IMR-90 (cell line): ENCODE results near the gene ITIH6. TPM values are rescaled to one million over a fixed set of nuclear protein-coding genes. Genes with fewer than 3 reads are reported as not detected.

ENCODE experiments used
- ATAC-seq: fragments of 200-7000 bp; cut with Tn5 transposase; 2 replicates; pipeline ENCODE4 v1.9.1; 2020; ENCODE audit warnings: low read depth, mild to moderate bottlenecking, moderate library complexity
- BruUV-seq: library from RNA; stranded (reverse); fragments of 400-500 nt; replicated peaks from 2 replicates; lab custom pipeline; 2021; lab: Mats Ljungman, UMichigan
- CTCF ChIA-PET: fragments of 300-600 bp; formaldehyde crosslinking; extraction: SDS; loops from one replicate; lab custom pipeline; 2021; ENCODE audit warnings: antibody characterized with exemption; lab: Yijun Ruan, JAX
- POLR2A ChIA-PET: fragments of 300-600 bp; sonication (Branson Sonifier 250); formaldehyde crosslinking; loops from one replicate; lab custom pipeline; 2022; ENCODE audit warnings: antibody characterized with exemption; ENCODE audit not compliant: unreplicated experiment; lab: Charles Lee
- DNase-seq: peaks from one replicate; pipeline ENCODE4 v3.0.0; 2013
- H2AFZ ChIP-seq: replicated peaks from 2 replicates; pipeline ENCODE3; 2013; ENCODE audit warnings: low read length, mild to moderate bottlenecking; ENCODE audit not compliant: poor library complexity
- H2AK5ac ChIP-seq: 2 replicates; pipeline ENCODE4 v1.6.1; 2013; ENCODE audit warnings: low read depth, low read length, inconsistent platforms
- H2AK9ac ChIP-seq: replicated peaks from 2 replicates; pipeline ENCODE3; 2013; ENCODE audit warnings: mild to moderate bottlenecking, low read depth, low read length, moderate library complexity; ENCODE audit not compliant: poor library complexity
- H2BK120ac ChIP-seq: 2 replicates; pipeline ENCODE4 v1.6.1; 2013; ENCODE audit warnings: low read depth, low read length, inconsistent platforms
- H2BK15ac ChIP-seq: 3 replicates; pipeline ENCODE4 v1.6.1; 2013; ENCODE audit warnings: low read depth, low read length, inconsistent platforms
- H2BK20ac ChIP-seq: 2 replicates; pipeline ENCODE4 v1.6.1; 2013; ENCODE audit warnings: low read depth, mild to moderate bottlenecking, inconsistent platforms, low read length, moderate library complexity
- H2BK5ac ChIP-seq: 2 replicates; pipeline ENCODE4 v1.6.1; 2013; ENCODE audit warnings: mild to moderate bottlenecking, low read depth, low read length, inconsistent platforms; ENCODE audit not compliant: poor library complexity, severe bottlenecking
- H3K14ac ChIP-seq: replicated peaks from 2 replicates; pipeline ENCODE4 v1.6.1; 2013; ENCODE audit warnings: low read depth, low read length, inconsistent platforms
- H3K18ac ChIP-seq: 2 replicates; pipeline ENCODE4 v1.6.1; 2013; ENCODE audit warnings: low read depth, low read length, control low read depth
- H3K23ac ChIP-seq: 2 replicates; pipeline ENCODE4 v1.6.1; 2013; ENCODE audit warnings: low read depth, low read length, inconsistent platforms
- H3K27ac ChIP-seq: 2 replicates; pipeline ENCODE4 v1.5.1; 2013; ENCODE audit warnings: mild to moderate bottlenecking, control low read depth, low read length; ENCODE audit not compliant: insufficient read depth
- H3K27me3 ChIP-seq: 2 replicates; pipeline ENCODE4 v1.6.1; 2013; ENCODE audit warnings: low read length; ENCODE audit not compliant: control insufficient read depth, insufficient read depth
- H3K36me3 ChIP-seq: 2 replicates; pipeline ENCODE4 v1.6.1; 2013; ENCODE audit warnings: low read length, mixed read lengths; ENCODE audit not compliant: control insufficient read depth, insufficient read depth
- H3K4ac ChIP-seq: 2 replicates; pipeline ENCODE4 v1.6.1; 2013; ENCODE audit warnings: low read depth, low read length, inconsistent platforms
- H3K4me1 ChIP-seq: 2 replicates; pipeline ENCODE4 v1.6.1; 2013; ENCODE audit warnings: low read length, mixed read lengths; ENCODE audit not compliant: control insufficient read depth, insufficient read depth
- H3K4me2 ChIP-seq: 2 replicates; pipeline ENCODE4 v1.6.1; 2013; ENCODE audit warnings: low read depth, mild to moderate bottlenecking, control low read depth, low read length, moderate library complexity
- H3K4me3 ChIP-seq: 2 replicates; pipeline ENCODE4 v1.5.1; 2013; ENCODE audit warnings: low read depth, mild to moderate bottlenecking, control low read depth, low read length, moderate library complexity; ENCODE audit not compliant: insufficient read depth
- H3K56ac ChIP-seq: 2 replicates; pipeline ENCODE4 v1.6.1; 2013; ENCODE audit warnings: low read length, inconsistent platforms; ENCODE audit not compliant: insufficient read depth; ENCODE audit errors: extremely low read depth
- H3K79me1 ChIP-seq, 2 experiments: 2 replicates each; pipeline ENCODE4 v1.6.1; 2013; ENCODE audit warnings: low read length in 2 of 2, inconsistent platforms in 1 of 2, low read depth in 1 of 2
- H3K9ac ChIP-seq: 2 replicates; pipeline ENCODE4 v1.6.1; 2013; ENCODE audit warnings: low read depth, low read length, control low read depth
- H3K9me1 ChIP-seq: 2 replicates; pipeline ENCODE4 v1.6.1; 2013; ENCODE audit warnings: low read length, inconsistent platforms; ENCODE audit not compliant: insufficient read depth
- H3K9me3 ChIP-seq: 2 replicates; pipeline ENCODE4 v1.6.1; 2013; ENCODE audit warnings: low read length; ENCODE audit not compliant: control insufficient read depth, insufficient read depth
- H4K20me1 ChIP-seq: 2 replicates; pipeline ENCODE4 v1.6.1; 2013; ENCODE audit warnings: low read length, inconsistent platforms; ENCODE audit not compliant: insufficient read depth
- H4K5ac ChIP-seq: 2 replicates; pipeline ENCODE4 v1.6.1; 2013; ENCODE audit warnings: mild to moderate bottlenecking, low read depth, low read length, control low read depth
- H4K8ac ChIP-seq, 2 experiments: 2 replicates each; pipeline ENCODE4 v1.6.1; 2013; ENCODE audit warnings: low read depth in 2 of 2, low read length in 2 of 2, control low read depth in 1 of 2, inconsistent platforms in 1 of 2
- H4K91ac ChIP-seq: 2 replicates; pipeline ENCODE4 v1.6.1; 2013; ENCODE audit warnings: low read depth, low read length, inconsistent platforms; ENCODE audit not compliant: insufficient read depth
- CHD1 ChIP-seq: IDR thresholded peaks from 2 replicates; pipeline ENCODE4 v1.6.1; 2012; ENCODE audit warnings: low read depth, low read length, improper control_type of control experiment
- ELK1 ChIP-seq: fragments of 150-350 bp; IDR thresholded peaks from 2 replicates; pipeline ENCODE4 v1.6.1; 2016; ENCODE audit warnings: low read depth, mild to moderate bottlenecking, low read length, moderate library complexity, borderline replicate concordance
- FOS ChIP-seq: fragments of 150-350 bp; IDR thresholded peaks from 2 replicates; pipeline ENCODE4 v1.6.1; 2016; ENCODE audit warnings: low read depth, low read length
- SMC3 ChIP-seq: fragments of 150-350 bp; IDR thresholded peaks from 2 replicates; pipeline ENCODE4 v1.6.1; 2016; ENCODE audit warnings: low read depth, mild to moderate bottlenecking, antibody characterized with exemption, low read length, moderate library complexity
- WGBS, 2 experiments: methylation state at CpG; one replicate each; pipeline versions ENCODE4 v1.1.5 to v1.1.7; 2013; ENCODE audit warnings: missing lambda C conversion rate in 2 of 2; ENCODE audit not compliant: insufficient read length in 1 of 2; ENCODE audit errors: extremely low coverage in 2 of 2; 5-methylcytosine and 5-hydroxymethylcytosine counted together
- dilution Hi-C: fragments of 300-500 bp; cut with HindIII; formaldehyde crosslinking; loops from one replicate; pipeline ENCODE4 v1.14.3; 2018; ENCODE audit warnings: low sequenced_read_pairs; ENCODE audit not compliant: unreplicated experiment
- in situ Hi-C: fragments of 300-500 bp; cut with MboI; formaldehyde crosslinking; loops from 3 replicates; pipeline ENCODE4 v1.14.3; 2019; ENCODE audit warnings: low sequenced_read_pairs, inconsistent platforms, mixed read lengths
- intact Hi-C: fragments of 100-400 bp; cut with micrococcal nuclease; formaldehyde crosslinking; loops from 2 replicates; pipeline ENCODE4 v1.10.0; 2022
- polyA plus RNA-seq, 3 experiments: library from polyadenylated mRNA; depleted of rRNA; stranded (reverse); fragments of >200 nt; gene quantifications; 2 replicates each; pipeline ENCODE4 v1.2.3, GENCODE V29; 2012; ENCODE audit warnings: low replicate concordance in 1 of 3
- total RNA-seq: library from RNA; depleted of rRNA; stranded (reverse); fragments of >200 nt; gene quantifications from 2 replicates; pipeline ENCODE4 v1.2.3, GENCODE V29; 2012

Gene ITIH6
- total and polyA plus RNA-seq, 2 of the 4 experiments (the other 2 are of a cell fraction) = not detected

DNA sequence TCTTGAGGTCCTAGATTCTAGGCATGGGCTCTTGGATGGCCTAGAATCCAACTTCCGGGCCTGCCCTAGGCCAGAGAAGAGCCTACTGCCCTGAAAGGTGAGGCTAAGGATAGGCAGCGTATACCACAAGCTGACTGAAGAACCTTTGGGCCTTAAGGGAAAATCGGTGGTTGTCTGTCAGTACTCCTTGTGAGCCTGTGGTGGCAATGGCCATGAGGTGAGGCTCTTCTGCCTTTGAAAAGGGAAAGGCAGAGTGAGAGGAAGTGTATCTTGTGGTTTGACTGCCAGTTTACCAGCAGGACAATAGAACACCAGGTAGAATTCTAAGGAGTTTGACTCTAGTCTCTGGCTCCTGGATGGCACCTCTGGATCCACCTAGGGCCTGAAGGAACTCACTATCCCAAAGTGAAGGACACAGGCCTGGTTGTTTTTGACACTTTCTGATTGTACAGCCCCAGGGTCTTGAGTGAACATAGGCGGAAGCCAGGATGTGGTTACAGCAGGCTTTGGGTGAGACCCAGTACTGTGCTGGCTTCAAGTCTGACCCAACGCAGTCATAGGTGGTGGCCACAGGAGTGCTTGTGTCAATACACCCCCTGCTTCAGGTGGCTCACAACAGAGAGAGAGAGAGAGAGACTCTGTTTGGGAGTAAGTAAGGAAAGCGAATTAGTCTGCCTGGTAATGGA lies 20.9 kb downstream of the ITIH6 start:
- Histone ChIP-seq H3K9me3 (no peaks in the 10 kb centered on the region), H2BK15ac (no peak overlapping the region), H3K27me3 (no peaks in the 10 kb centered on the region; the same call in 1 of the 2 replicates), H4K91ac (no peak overlapping the region), H3K4me2 (no peak overlapping the region), H3K14ac (no peak overlapping the region), H2AFZ (no peak overlapping the region), H3K23ac (no peak overlapping the region), H3K56ac (no peak overlapping the region), H3K4me1 (no peaks in the 10 kb centered on the region), H2AK9ac (no peak overlapping the region), H3K36me3 (no peaks in the 10 kb centered on the region), H2BK5ac (no peak overlapping the region), H4K20me1 (no peaks in the 10 kb centered on the region), H3K9ac (no peak overlapping the region), H3K9me1 (no peaks in the 10 kb centered on the region), H4K8ac (no peak overlapping the region), H3K4ac (no peak overlapping the region), H3K4me3 (no peak overlapping the region), H3K27ac (no peak overlapping the region), H2BK20ac (no peak overlapping the region), H4K5ac (no peak overlapping the region), H3K18ac (no peak overlapping the region), H2BK120ac (no peak overlapping the region), H3K79me1 (no peaks in the 10 kb centered on the region), H2AK5ac (no peak overlapping the region)
- POLR2A ChIA-PET = no interaction called here
- CTCF ChIA-PET = no interaction called here
- in situ Hi-C loops = no loop called here
- dilution Hi-C loops = no loop called here
- TF ChIP-seq FOS = no peak
- TF ChIP-seq CHD1 = no peak
- TF ChIP-seq SMC3 = no peak
- TF ChIP-seq ELK1 = no peak
- BruUV-seq = no TSS peak
- DNase-seq (no peak), ATAC-seq (no peak)
- WGBS, 2 experiments = 80% methylated on average over 1 of the region's 6 CpGs; no CpG with 5 or more reads in 1 of the 2 experiments
- intact Hi-C loops = no loop called here
